Endodermal cell (in vitro differentiated cells): ENCODE results near the gene HSD17B1. TPM values are rescaled to one million over a fixed set of nuclear protein-coding genes. Genes with fewer than 3 reads are reported as not detected.

Experiments used
- DNase-seq: peaks from one replicate; pipeline ENCODE4 v3.0.0-alpha.2; 2017
- H3K27ac ChIP-seq: 2 replicates; pipeline ENCODE4 v1.5.1; 2013; ENCODE audit warnings: mild to moderate bottlenecking, low read depth, low read length, moderate library complexity
- H3K27me3 ChIP-seq: 2 replicates; pipeline ENCODE4 v1.6.1; 2013; ENCODE audit warnings: mild to moderate bottlenecking, low read length, moderate library complexity; ENCODE audit not compliant: insufficient read depth, control insufficient read depth, poor library complexity, severe bottlenecking
- H3K36me3 ChIP-seq: 2 replicates; pipeline ENCODE4 v1.7.0; 2013; ENCODE audit warnings: mild to moderate bottlenecking, low read length, moderate library complexity; ENCODE audit not compliant: control insufficient read depth, insufficient read depth
- H3K4me1 ChIP-seq: one replicate; pipeline ENCODE4 v1.7.0; 2013; ENCODE audit warnings: low read length; ENCODE audit not compliant: control insufficient read depth, insufficient read depth
- H3K4me3 ChIP-seq: 2 replicates; pipeline ENCODE4 v1.5.1; 2013; ENCODE audit warnings: mild to moderate bottlenecking, low read length, moderate library complexity
- H3K9ac ChIP-seq: 2 replicates; pipeline ENCODE4 v1.6.1; 2013; ENCODE audit warnings: mild to moderate bottlenecking, low read length, moderate library complexity; ENCODE audit not compliant: poor library complexity, severe bottlenecking; ENCODE audit errors: extremely low read depth
- H3K9me3 ChIP-seq: 2 replicates; pipeline ENCODE4 v1.6.1; 2013; ENCODE audit warnings: mild to moderate bottlenecking, low read length, moderate library complexity; ENCODE audit not compliant: control insufficient read depth
- H3K27ac Mint-ChIP-seq: 2 replicates; pipeline ENCODE4 v1.8.0; 2020; ENCODE audit warnings: mixed read lengths
- H3K27me3 Mint-ChIP-seq: 2 replicates; pipeline ENCODE4 v1.8.0; 2021; ENCODE audit warnings: mild to moderate bottlenecking, mixed read lengths; ENCODE audit not compliant: insufficient read depth
- H3K36me3 Mint-ChIP-seq: 2 replicates; pipeline ENCODE4 v1.8.0; 2020; ENCODE audit warnings: low read depth, mixed read lengths
- H3K4me1 Mint-ChIP-seq: 2 replicates; pipeline ENCODE4 v1.8.0; 2020; ENCODE audit warnings: mixed read lengths
- H3K4me3 Mint-ChIP-seq: 2 replicates; pipeline ENCODE4 v1.8.0; 2020; ENCODE audit warnings: mild to moderate bottlenecking, moderate library complexity, mixed read lengths
- H3K9me3 Mint-ChIP-seq: 2 replicates; pipeline ENCODE4 v1.8.0; 2020; ENCODE audit warnings: mild to moderate bottlenecking, mixed read lengths
- CTCF ChIP-seq: fragments of 200-600 bp; sonication (generic); conservative IDR thresholded peaks from 2 replicates; pipeline ENCODE4 v1.5.0; 2021; ENCODE audit warnings: antibody characterized with exemption, mild to moderate bottlenecking
- WGBS, 2 experiments: methylation state at CpG; one replicate each; pipeline versions ENCODE4 v1.1.5 to v1.1.7; 2013; ENCODE audit warnings: missing lambda C conversion rate in 2 of 2, mixed read lengths in 1 of 2; ENCODE audit not compliant: insufficient coverage in 1 of 2, insufficient read length in 1 of 2; 5-methylcytosine and 5-hydroxymethylcytosine counted together
- total RNA-seq, 2 donors: library from RNA; stranded (reverse); fragmentation: NEBNext Ultra II Directional in 1 of 2; extraction: Animal tissue kit (Norgen Biotek cat#: 25700) in 1 of 2; gene quantifications; 2 replicates in 1 of 2; 3 replicates in 1 of 2; pipeline ENCODE4 v1.2.1, GENCODE V29; 2021

HSD17B1 gene
- total RNA-seq, 2 donors from 2014 or later: 2.4 to 2.8 TPM

DNA sequence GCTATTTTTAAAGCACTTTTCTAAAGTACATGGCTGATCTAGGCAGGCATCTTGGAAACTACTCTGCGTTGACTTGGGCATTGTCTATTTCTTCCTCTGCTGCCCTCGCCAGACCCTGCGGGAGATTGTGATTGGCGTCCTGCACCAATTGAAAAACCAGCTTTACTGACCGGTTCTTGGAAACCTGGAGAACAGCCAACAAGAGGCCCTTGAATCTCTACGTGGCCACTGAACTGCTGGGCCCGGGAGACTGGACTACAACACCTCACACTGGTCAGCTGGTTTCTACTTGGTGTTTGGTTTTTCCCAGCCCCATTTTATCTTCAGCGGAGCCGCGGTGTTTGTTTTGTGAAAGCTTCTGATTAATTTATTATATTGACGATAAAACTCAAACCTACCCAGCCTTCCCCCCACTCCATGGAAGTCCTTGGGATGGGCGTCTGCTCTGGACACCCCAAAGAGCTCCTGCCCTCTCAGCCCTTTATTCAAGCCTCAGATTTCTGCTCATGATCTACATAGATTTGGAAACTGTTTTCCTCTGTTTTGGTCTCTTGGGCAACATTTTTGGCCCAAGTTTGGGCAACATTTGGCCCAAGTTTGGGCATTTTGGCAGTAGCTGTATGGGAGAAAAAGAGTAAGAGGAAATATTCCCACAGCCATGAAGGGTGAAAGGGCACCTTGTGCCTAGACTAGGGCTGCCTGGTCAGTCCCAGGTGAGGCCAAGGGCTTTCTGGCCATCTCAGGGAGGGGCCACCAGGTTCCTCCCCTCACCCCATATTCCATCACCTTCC is 18.9 kb downstream of the HSD17B1 start:
- Histone ChIP-seq H3K9ac (no peak overlapping the region), H3K9me3 (no peaks in the 10 kb centered on the region), H3K4me1 (peaks cover 4% of the 10 kb centered on the region), H3K27ac (no peak overlapping the region), H3K4me3 (no peak overlapping the region), H3K36me3 (peaks cover 77% of the 10 kb centered on the region), H3K27me3 (no peaks in the 10 kb centered on the region)
- no peak for TF ChIP-seq CTCF
- no peak overlapping the region for H3K27ac Mint-ChIP-seq
- peaks cover 72% of the 10 kb centered on the region for H3K36me3 Mint-ChIP-seq
- 92 to 95% methylated on average over 8 to 9 of the region's 12 CpGs for WGBS, 2 experiments
- H3K4me3 Mint-ChIP-seq: no peak overlapping the region
- H3K4me1 Mint-ChIP-seq: peaks cover 12% of the 10 kb centered on the region
- no peaks in the 10 kb centered on the region for H3K27me3 Mint-ChIP-seq
- no peaks in the 10 kb centered on the region for H3K9me3 Mint-ChIP-seq
- no peak for DNase-seq

- TF ChIP-seq CTCF: no peak
- Mint-ChIP-seq H3K36me3 (peaks cover 69% of the 10 kb centered on the region), H3K9me3 (no peaks in the 10 kb centered on the region), H3K4me1 (peaks cover 10% of the 10 kb centered on the region), H3K27me3 (no peaks in the 10 kb centered on the region), H3K27ac (no peak overlapping the region), H3K4me3 (no peak overlapping the region)
- Histone ChIP-seq H3K4me3 (no peak overlapping the region), H3K4me1 (no peaks in the 10 kb centered on the region), H3K27ac (no peak overlapping the region), H3K36me3 (peaks cover 79% of the 10 kb centered on the region), H3K9ac (no peak overlapping the region), H3K9me3 (no peaks in the 10 kb centered on the region), H3K27me3 (no peaks in the 10 kb centered on the region)
- DNase-seq: no peak
- 88 to 90% methylated on average over 4 of the region's 4 CpGs for WGBS, 2 experiments
Observed at GRCh38 chr17:42573095-42573494, 20.4 kb downstream of the HSD17B1 start.

- TF ChIP-seq CTCF: no peak
- H3K27ac ChIP-seq: no peak overlapping the region
- no peaks in the 10 kb centered on the region for H3K9me3 ChIP-seq
- H3K9ac ChIP-seq: no peak overlapping the region
- Mint-ChIP-seq H3K4me1 (peaks cover 14% of the 10 kb centered on the region), H3K4me3 (no peak overlapping the region), H3K27ac (no peak overlapping the region), H3K36me3 (peaks cover 63% of the 10 kb centered on the region), H3K27me3 (no peaks in the 10 kb centered on the region), H3K9me3 (no peaks in the 10 kb centered on the region)
- no peaks in the 10 kb centered on the region for H3K27me3 ChIP-seq
- H3K4me1 ChIP-seq: no peaks in the 10 kb centered on the region
- DNase-seq: no peak
- H3K4me3 ChIP-seq: no peak overlapping the region
- peaks cover 67% of the 10 kb centered on the region for H3K36me3 ChIP-seq
- 89 to 95% methylated on average over 2 of the region's 3 CpGs for WGBS, 2 experiments
Observed at GRCh38 chr17:42574463-42574862, 21.7 kb downstream of the HSD17B1 start.
